Trophoblast cell (in vitro differentiated cells and primary cell): Measurements from ENCODE around the gene SIRPG.
A peak's percentile ranks its signal among the peaks of the same experiment; 100 is the strongest.

ENCODE experiments used
- DNase-seq, 2 donors: peaks; one replicate each; pipeline ENCODE4 v3.0.0-alpha.2; 2016
- H2AFZ ChIP-seq: 2 replicates; pipeline ENCODE4 v1.6.1; 2013; ENCODE audit warnings: low read length, moderate library complexity, mild to moderate bottlenecking; ENCODE audit not compliant: insufficient read depth, poor library complexity
- H2AK5ac ChIP-seq: 2 replicates; pipeline ENCODE4 v1.6.1; 2013; ENCODE audit warnings: mild to moderate bottlenecking, low read length
- H2BK120ac ChIP-seq: 2 replicates; pipeline ENCODE4 v1.6.1; 2013; ENCODE audit warnings: low read length, mild to moderate bottlenecking, moderate library complexity; ENCODE audit not compliant: insufficient read depth, poor library complexity
- H2BK12ac ChIP-seq: 2 replicates; pipeline ENCODE4 v1.6.1; 2013; ENCODE audit warnings: mild to moderate bottlenecking, low read length, moderate library complexity
- H2BK5ac ChIP-seq: 2 replicates; pipeline ENCODE4 v1.6.1; 2013; ENCODE audit warnings: low read length, low read depth, moderate library complexity, mild to moderate bottlenecking; ENCODE audit not compliant: poor library complexity
- H3K14ac ChIP-seq: 2 replicates; pipeline ENCODE4 v1.6.1; 2013; ENCODE audit warnings: mild to moderate bottlenecking, low read length
- H3K18ac ChIP-seq: 2 replicates; pipeline ENCODE4 v1.6.1; 2013; ENCODE audit warnings: mild to moderate bottlenecking, low read length
- H3K23ac ChIP-seq: 2 replicates; pipeline ENCODE4 v1.6.1; 2013; ENCODE audit warnings: low read length
- H3K27ac ChIP-seq: 2 replicates; pipeline ENCODE4 v1.5.1; 2013; ENCODE audit warnings: low read depth, mild to moderate bottlenecking, inconsistent platforms, low read length, moderate library complexity
- H3K27me3 ChIP-seq: 2 replicates; pipeline ENCODE4 v1.6.1; 2013; ENCODE audit warnings: inconsistent platforms, mild to moderate bottlenecking, low read length, moderate library complexity; ENCODE audit not compliant: insufficient read depth
- H3K36me3 ChIP-seq, 2 experiments: 1 replicate in 1 of 2; 2 replicates in 1 of 2; pipeline ENCODE4 v1.6.1; 2013; ENCODE audit warnings: low read length in 2 of 2, mild to moderate bottlenecking in 2 of 2, moderate library complexity in 1 of 2; ENCODE audit not compliant: insufficient read depth in 2 of 2, control insufficient read depth in 1 of 2
- H3K4ac ChIP-seq: 2 replicates; pipeline ENCODE4 v1.6.1; 2013; ENCODE audit warnings: low read depth, mild to moderate bottlenecking, low read length, moderate library complexity
- H3K4me1 ChIP-seq, 2 experiments: 1 replicate in 1 of 2; 2 replicates in 1 of 2; pipeline ENCODE4 v1.6.1; 2013; ENCODE audit warnings: low read length in 2 of 2, mild to moderate bottlenecking in 2 of 2, moderate library complexity in 1 of 2; ENCODE audit not compliant: insufficient read depth in 2 of 2, control insufficient read depth in 1 of 2
- H3K4me2 ChIP-seq: 2 replicates; pipeline ENCODE4 v1.6.1; 2013; ENCODE audit warnings: inconsistent platforms, mild to moderate bottlenecking, low read length, moderate library complexity
- H3K4me3 ChIP-seq: 2 replicates; pipeline ENCODE4 v1.5.1; 2013; ENCODE audit warnings: mild to moderate bottlenecking, low read depth, low read length, inconsistent platforms
- H3K79me1 ChIP-seq: one replicate; pipeline ENCODE4 v1.6.1; 2013; ENCODE audit warnings: low read length
- H3K79me2 ChIP-seq: 2 replicates; pipeline ENCODE4 v1.6.1; 2013; ENCODE audit warnings: low read length, mild to moderate bottlenecking; ENCODE audit not compliant: control insufficient read depth, insufficient read depth, poor library complexity
- H3K9ac ChIP-seq: 2 replicates; pipeline ENCODE4 v1.6.1; 2013; ENCODE audit warnings: mild to moderate bottlenecking, low read length
- H3K9me3 ChIP-seq: 2 replicates; pipeline ENCODE4 v1.6.1; 2013; ENCODE audit warnings: low read depth, mild to moderate bottlenecking, control low read depth, inconsistent platforms, low read length; ENCODE audit not compliant: insufficient read depth
- H4K12ac ChIP-seq: 2 replicates; pipeline ENCODE4 v1.6.1; 2013; ENCODE audit warnings: low read depth, mild to moderate bottlenecking, low read length, moderate library complexity
- H4K8ac ChIP-seq: 2 replicates; pipeline ENCODE4 v1.6.1; 2013; ENCODE audit warnings: low read depth, mild to moderate bottlenecking, low read length, moderate library complexity
- H4K91ac ChIP-seq: one replicate; pipeline ENCODE4 v1.6.1; 2013; ENCODE audit warnings: low read depth, mild to moderate bottlenecking, low read length, moderate library complexity
- WGBS: extraction: QIAGEN DNeasy Blood & Tissue Kit; methylation state at CpG from one replicate; pipeline ENCODE4 v1.1.7; 2013; ENCODE audit warnings: missing lambda C conversion rate; ENCODE audit not compliant: insufficient read length, insufficient coverage; ENCODE audit errors: extremely low coverage; 5-methylcytosine and 5-hydroxymethylcytosine counted together

Gene SIRPG

DNA sequence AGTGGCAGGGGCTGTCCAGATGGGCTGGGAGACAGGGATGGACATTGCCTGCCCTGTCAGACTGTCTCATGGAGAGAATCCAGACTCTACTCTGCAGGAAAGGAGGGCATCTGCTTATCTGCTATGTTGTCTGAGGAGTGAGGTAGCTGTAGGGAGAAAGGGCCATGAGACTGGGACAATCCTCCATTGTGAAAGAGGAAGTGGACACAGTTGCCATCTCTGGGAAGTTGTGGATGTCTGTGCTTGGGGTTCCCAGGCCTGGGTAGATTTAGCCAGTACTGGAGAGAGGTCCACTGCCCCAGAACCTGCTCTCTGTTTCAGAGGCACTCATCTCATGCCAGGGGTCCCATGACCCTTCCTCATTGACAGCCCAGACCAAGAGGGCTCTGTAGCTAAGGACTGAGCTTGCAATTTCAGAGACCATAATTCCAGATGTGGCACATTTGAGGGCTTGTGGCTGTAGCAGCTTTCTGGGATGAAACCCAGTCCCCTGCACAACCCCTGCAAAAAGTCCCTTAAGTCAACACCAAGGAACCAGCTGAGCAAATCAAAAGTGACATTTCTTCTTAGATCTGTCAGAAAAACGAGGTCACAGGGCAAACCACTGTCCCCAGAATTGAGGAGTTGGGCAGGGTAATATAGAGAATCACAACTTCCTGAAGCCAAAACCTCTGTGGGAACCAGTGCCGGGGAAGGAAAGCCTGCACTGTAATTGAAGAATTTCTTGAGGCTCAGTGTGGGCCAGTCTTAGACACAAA is 4.1 kb upstream of the SIRPG start:
- no peak overlapping the region for H4K91ac ChIP-seq
- H3K27me3 ChIP-seq, result no peaks in the 10 kb centered on the region
- H3K4ac ChIP-seq, result no peak overlapping the region
- H3K9me3 ChIP-seq, result no peaks in the 10 kb centered on the region
- H3K27ac ChIP-seq, result no peak overlapping the region
- no peak overlapping the region for H2BK120ac ChIP-seq
- no peak for DNase-seq
- H2BK12ac ChIP-seq, result no peak overlapping the region
- no CpG with 5 or more reads among the region's 2 CpGs for WGBS
- H2AK5ac ChIP-seq, result no peak overlapping the region
- H3K4me3 ChIP-seq, result no peak overlapping the region
- H3K36me3 ChIP-seq, result no peaks in the 10 kb centered on the region
- H3K9ac ChIP-seq, result no peak overlapping the region
- no peak overlapping the region for H2BK5ac ChIP-seq
- H3K4me1 ChIP-seq, result no peaks in the 10 kb centered on the region
- H3K23ac ChIP-seq, result no peak overlapping the region
- no peak overlapping the region for H3K4me2 ChIP-seq
- no peaks in the 10 kb centered on the region for H3K79me1 ChIP-seq
- no peak overlapping the region for H4K8ac ChIP-seq
- H4K12ac ChIP-seq, result no peak overlapping the region
- H3K79me2 ChIP-seq, result no peaks in the 10 kb centered on the region
- no peak overlapping the region for H3K18ac ChIP-seq
- H3K14ac ChIP-seq, result no peak overlapping the region
- no peak overlapping the region for H2AFZ ChIP-seq

GRCh38 chr20:1660246-1660645 is 2.7 kb upstream of the SIRPG start:
- Histone ChIP-seq H3K4me3 (no peak overlapping the region), H3K18ac (no peak overlapping the region), H3K23ac (no peak overlapping the region), H2BK120ac (no peak overlapping the region), H3K79me1 (no peaks in the 10 kb centered on the region), H3K9ac (no peak overlapping the region), H3K27ac (no peak overlapping the region), H4K91ac (no peak overlapping the region), H4K8ac (no peak overlapping the region), H3K9me3 (no peaks in the 10 kb centered on the region), H3K4ac (no peak overlapping the region), H3K4me1 (no peaks in the 10 kb centered on the region), H2BK12ac (no peak overlapping the region), H2BK5ac (no peak overlapping the region), H3K4me2 (no peak overlapping the region), H3K36me3 (no peaks in the 10 kb centered on the region), H3K79me2 (no peaks in the 10 kb centered on the region), H3K14ac (no peak overlapping the region), H4K12ac (no peak overlapping the region), H2AFZ (no peak overlapping the region), H3K27me3 (no peaks in the 10 kb centered on the region), H2AK5ac (no peak overlapping the region)
- WGBS, result no CpG with 5 or more reads among the region's 2 CpGs
- no peak for DNase-seq

- Histone ChIP-seq H3K27ac (no peak overlapping the region), H4K12ac (no peak overlapping the region), H4K8ac (no peak overlapping the region), H3K9me3 (no peaks in the 10 kb centered on the region), H3K18ac (no peak overlapping the region), H2BK12ac (no peak overlapping the region), H3K4me2 (no peak overlapping the region), H3K36me3 (no peaks in the 10 kb centered on the region), H2BK120ac (no peak overlapping the region), H2BK5ac (no peak overlapping the region), H2AK5ac (no peak overlapping the region), H3K79me2 (no peaks in the 10 kb centered on the region), H3K4me1 (no peaks in the 10 kb centered on the region), H2AFZ (no peak overlapping the region), H3K27me3 (no peaks in the 10 kb centered on the region), H3K4ac (no peak overlapping the region), H3K9ac (no peak overlapping the region), H3K79me1 (no peaks in the 10 kb centered on the region), H3K14ac (no peak overlapping the region), H3K4me3 (no peak overlapping the region), H3K23ac (no peak overlapping the region), H4K91ac (no peak overlapping the region)
- no CpG with 5 or more reads among the region's 5 CpGs for WGBS
- peak in 1 of 2 donors; percentile 39 for DNase-seq
Measured at GRCh38 chr20:1656844-1657243, 735 bp downstream of the SIRPG start.

- Histone ChIP-seq H3K27ac (no peak overlapping the region), H3K9me3 (no peaks in the 10 kb centered on the region), H4K12ac (no peak overlapping the region), H4K91ac (no peak overlapping the region), H3K23ac (no peak overlapping the region), H2BK5ac (no peak overlapping the region), H3K9ac (no peak overlapping the region), H2BK12ac (no peak overlapping the region), H3K4ac (no peak overlapping the region), H3K27me3 (no peaks in the 10 kb centered on the region), H3K18ac (no peak overlapping the region), H3K14ac (no peak overlapping the region), H3K4me3 (no peak overlapping the region), H4K8ac (no peak overlapping the region), H3K79me1 (no peaks in the 10 kb centered on the region), H3K79me2 (no peaks in the 10 kb centered on the region), H2AK5ac (no peak overlapping the region), H2AFZ (no peak overlapping the region), H3K36me3 (no peaks in the 10 kb centered on the region), H3K4me1 (no peaks in the 10 kb centered on the region), H2BK120ac (no peak overlapping the region), H3K4me2 (no peak overlapping the region)
- DNase-seq, result no peak
Measured at GRCh38 chr20:1654996-1655395, 2.6 kb downstream of the SIRPG start.
